ENCODE measurements around the gene SAMD11.

The SAMD11 gene

GRCh38 chr1:903721-904271 is 19.9 kb upstream of the SAMD11 start:
- Histone ChIP-seq H3K9ac (ENCODE audit: low read depth, low read length, poor library complexity, severe bottlenecking) (peak overlapping the region; percentile 77), H3K9me3 (ENCODE audit: insufficient read depth, low read depth, low read length) (no peaks in the 10 kb centered on the region), H2AFZ (ENCODE audit: low read length) (no peak overlapping the region), H3K79me2 (ENCODE audit: insufficient read depth, low read length) (peaks cover 8% of the 10 kb centered on the region), H3K4me1 (ENCODE audit: insufficient read depth, low read length, poor library complexity, severe bottlenecking) (peaks cover 21% of the 10 kb centered on the region), H3K36me3 (ENCODE audit: insufficient read depth, low read length) (no peaks in the 10 kb centered on the region), H3K27me3 (ENCODE audit: insufficient read depth, low read length, poor library complexity, severe bottlenecking) (no peaks in the 10 kb centered on the region), H3K9me2 (replicated peaks; ENCODE audit: low read depth, low read length) (no peaks in the 10 kb centered on the region), H3K4me2 (ENCODE audit: low read depth, low read length, poor library complexity, severe bottlenecking) (peak overlapping the region; percentile 55), H3F3A (ENCODE audit: low read depth) (no peaks in the 10 kb centered on the region), H3K4me3 (ENCODE audit: low read length, poor library complexity, severe bottlenecking) (peak overlapping the region; percentile 53), H4K20me1 (ENCODE audit: insufficient read depth, low read length, poor library complexity, severe bottlenecking) (no peaks in the 10 kb centered on the region)
- TF ChIP-seq EZH2phosphoT487 (IDR thresholded peaks at IDR 0.05; ENCODE audit: borderline replicate concordance) (no peak), CTCF (conservative IDR thresholded peaks at IDR 0.05; ENCODE audit: low read length) (no peak)

GRCh38 chr1:904310-904950 is 19.3 kb upstream of the SAMD11 start:
- Histone ChIP-seq H3K4me2 (ENCODE audit: low read depth, low read length, poor library complexity, severe bottlenecking) (peak overlapping the region; percentile 79), H2AFZ (ENCODE audit: low read length) (no peak overlapping the region; the same call in 1 of the 2 replicates), H3K9me3 (ENCODE audit: insufficient read depth, low read depth, low read length) (no peaks in the 10 kb centered on the region), H3K79me2 (ENCODE audit: insufficient read depth, low read length) (peaks cover 8% of the 10 kb centered on the region), H3K9ac (ENCODE audit: low read depth, low read length, poor library complexity, severe bottlenecking) (peak overlapping the region; percentile 77), H3F3A (ENCODE audit: low read depth) (no peaks in the 10 kb centered on the region), H3K4me1 (ENCODE audit: insufficient read depth, low read length, poor library complexity, severe bottlenecking) (peaks cover 21% of the 10 kb centered on the region), H3K9me2 (replicated peaks; ENCODE audit: low read depth, low read length) (no peaks in the 10 kb centered on the region), H3K4me3 (ENCODE audit: low read length, poor library complexity, severe bottlenecking) (peak overlapping the region; percentile 76), H3K27me3 (ENCODE audit: insufficient read depth, low read length, poor library complexity, severe bottlenecking) (no peaks in the 10 kb centered on the region), H4K20me1 (ENCODE audit: insufficient read depth, low read length, poor library complexity, severe bottlenecking) (no peaks in the 10 kb centered on the region), H3K36me3 (ENCODE audit: insufficient read depth, low read length) (no peaks in the 10 kb centered on the region)
- TF ChIP-seq CTCF (conservative IDR thresholded peaks at IDR 0.05; ENCODE audit: low read length) (peak; percentile 63), EZH2phosphoT487 (IDR thresholded peaks at IDR 0.05; ENCODE audit: borderline replicate concordance) (no peak)

GRCh38 chr1:905071-905749 is 18.5 kb upstream of the SAMD11 start:
- H3K4me2 ChIP-seq (ENCODE audit: low read depth, low read length, poor library complexity, severe bottlenecking): peak overlapping the region; percentile 79
- H4K20me1 ChIP-seq (ENCODE audit: insufficient read depth, low read length, poor library complexity, severe bottlenecking): no peaks in the 10 kb centered on the region
- no peaks in the 10 kb centered on the region for H3K9me2 ChIP-seq (replicated peaks; ENCODE audit: low read depth, low read length)
- TF ChIP-seq CTCF (conservative IDR thresholded peaks at IDR 0.05; ENCODE audit: low read length) (no peak), EZH2phosphoT487 (IDR thresholded peaks at IDR 0.05; ENCODE audit: borderline replicate concordance) (no peak)
- H3K79me2 ChIP-seq (ENCODE audit: insufficient read depth, low read length): peaks cover 8% of the 10 kb centered on the region
- H3F3A ChIP-seq (ENCODE audit: low read depth): no peaks in the 10 kb centered on the region
- H3K4me3 ChIP-seq (ENCODE audit: low read length, poor library complexity, severe bottlenecking): peak overlapping the region; percentile 76
- peaks cover 21% of the 10 kb centered on the region for H3K4me1 ChIP-seq (ENCODE audit: insufficient read depth, low read length, poor library complexity, severe bottlenecking)
- no peaks in the 10 kb centered on the region for H3K36me3 ChIP-seq (ENCODE audit: insufficient read depth, low read length)
- peak overlapping the region; percentile 85 for H2AFZ ChIP-seq (ENCODE audit: low read length)
- H3K27me3 ChIP-seq (ENCODE audit: insufficient read depth, low read length, poor library complexity, severe bottlenecking): no peaks in the 10 kb centered on the region
- no peaks in the 10 kb centered on the region for H3K9me3 ChIP-seq (ENCODE audit: insufficient read depth, low read depth, low read length)
- peak overlapping the region; percentile 77 for H3K9ac ChIP-seq (ENCODE audit: low read depth, low read length, poor library complexity, severe bottlenecking)
